NCI-H2107 treated with DMSO at 0.1 percent for 48 hours (cell line): ENCODE data around the gene CAMK2B.
A peak's percentile ranks its signal among the peaks of the same experiment; 100 is the strongest.

Experiments
- DNase-seq: peaks from one replicate; lab custom pipeline; 2025; ENCODE audit not compliant: unreplicated experiment; lab: John Stamatoyannopoulos, UW

CAMK2B gene

DNA sequence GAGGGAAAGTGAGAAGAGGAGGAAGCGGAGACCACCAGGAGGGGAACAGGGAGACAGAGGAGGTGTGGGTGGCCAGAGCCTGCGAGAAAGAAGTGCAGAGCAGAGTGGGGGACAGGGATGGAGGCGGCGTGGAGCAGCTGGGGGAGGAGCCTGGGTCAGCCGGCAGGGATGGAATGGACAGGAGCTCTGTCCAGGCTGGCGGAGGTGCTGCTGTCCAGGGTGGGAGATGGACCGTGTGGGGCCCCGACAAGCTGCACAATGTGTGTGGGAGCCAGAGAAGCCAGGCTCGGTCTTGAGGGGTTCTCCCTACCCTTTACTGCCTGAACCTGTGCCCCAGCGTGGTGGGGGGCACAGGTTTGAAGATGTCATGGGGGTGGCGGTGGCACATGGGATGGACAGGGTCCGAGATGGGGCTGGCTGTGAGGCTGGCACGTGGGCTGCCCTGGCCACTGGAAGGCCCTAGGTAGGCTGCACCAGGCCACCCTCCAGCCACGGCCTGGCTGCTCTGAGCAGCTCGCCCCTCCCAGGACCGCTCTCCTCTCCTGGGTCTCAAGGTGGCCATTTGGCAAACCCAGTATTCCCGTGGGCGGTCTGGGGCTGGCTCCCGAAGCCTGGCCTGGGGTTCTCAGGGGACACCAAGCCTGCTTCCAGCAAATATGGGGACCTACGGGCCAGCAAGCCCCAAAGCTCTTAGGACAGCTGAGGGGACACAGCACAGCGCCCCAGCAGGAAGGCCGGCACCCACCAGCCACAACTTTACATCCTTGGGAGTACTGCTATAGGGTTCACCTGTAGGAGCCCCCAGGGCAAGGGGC is 92.3 kb downstream of the CAMK2B start:
- no peak for DNase-seq

DNA sequence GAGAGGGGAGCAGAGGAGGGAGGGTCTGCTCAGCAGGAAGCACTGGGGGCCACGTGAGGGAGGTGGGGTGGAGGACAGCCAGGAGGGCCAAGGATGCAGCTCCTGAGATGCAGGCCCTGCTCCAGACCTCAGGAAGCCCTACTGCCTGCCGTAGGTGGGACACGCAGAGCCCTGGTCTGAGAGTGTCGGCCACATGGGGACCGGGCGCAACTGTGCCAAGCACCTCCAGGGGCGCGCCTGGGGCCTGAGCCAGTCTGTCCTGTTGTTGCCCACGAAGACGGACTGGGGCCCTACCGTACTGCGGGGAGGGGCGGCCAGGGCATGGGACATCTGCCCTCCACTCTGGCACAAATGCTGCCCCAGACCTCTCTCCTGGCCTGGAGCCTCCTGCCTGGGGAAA is 93.0 kb downstream of the CAMK2B start:
- no peak for DNase-seq

DNA sequence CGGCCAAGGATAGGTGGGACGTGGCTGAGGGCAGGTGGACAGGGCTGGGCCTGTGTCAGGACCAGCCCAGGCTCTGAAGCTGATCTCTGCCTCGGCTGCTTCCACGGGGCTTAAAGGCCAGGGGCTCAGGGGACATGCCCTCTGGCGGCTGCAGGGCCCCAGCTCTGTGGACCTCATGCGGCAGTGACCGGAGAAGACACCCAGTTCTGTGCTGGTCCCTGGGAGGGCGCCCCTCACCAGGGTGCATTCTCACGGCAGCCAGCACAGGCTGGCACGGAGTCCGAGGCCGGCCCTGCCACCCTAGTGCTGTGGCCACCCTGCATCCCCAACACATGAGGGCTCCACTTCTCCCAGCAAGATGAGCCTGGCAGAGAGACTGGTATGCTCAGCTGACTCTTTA is 94.3 kb downstream of the CAMK2B start:
- DNase-seq: no peak

DNA sequence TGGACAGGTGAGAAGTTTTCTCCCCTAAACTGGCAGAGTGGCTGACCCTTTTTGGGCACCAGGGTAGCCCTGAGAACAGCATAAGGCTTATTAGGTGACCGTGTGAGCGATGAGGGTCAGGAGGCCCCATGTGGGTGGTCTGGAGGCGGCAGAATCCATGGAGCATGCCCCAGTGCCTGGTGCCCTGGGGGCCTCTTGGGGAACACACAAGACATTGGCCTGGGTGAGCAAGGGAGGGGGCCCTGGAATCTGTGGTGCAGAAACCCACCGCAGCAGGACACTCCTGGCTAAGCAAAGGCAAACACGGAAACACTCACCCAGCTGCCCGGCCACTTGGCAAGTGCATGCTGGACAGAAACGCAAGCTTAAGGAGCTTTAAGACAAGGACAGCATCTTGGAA is 95.1 kb downstream of the CAMK2B start:
- no peak for DNase-seq

DNA sequence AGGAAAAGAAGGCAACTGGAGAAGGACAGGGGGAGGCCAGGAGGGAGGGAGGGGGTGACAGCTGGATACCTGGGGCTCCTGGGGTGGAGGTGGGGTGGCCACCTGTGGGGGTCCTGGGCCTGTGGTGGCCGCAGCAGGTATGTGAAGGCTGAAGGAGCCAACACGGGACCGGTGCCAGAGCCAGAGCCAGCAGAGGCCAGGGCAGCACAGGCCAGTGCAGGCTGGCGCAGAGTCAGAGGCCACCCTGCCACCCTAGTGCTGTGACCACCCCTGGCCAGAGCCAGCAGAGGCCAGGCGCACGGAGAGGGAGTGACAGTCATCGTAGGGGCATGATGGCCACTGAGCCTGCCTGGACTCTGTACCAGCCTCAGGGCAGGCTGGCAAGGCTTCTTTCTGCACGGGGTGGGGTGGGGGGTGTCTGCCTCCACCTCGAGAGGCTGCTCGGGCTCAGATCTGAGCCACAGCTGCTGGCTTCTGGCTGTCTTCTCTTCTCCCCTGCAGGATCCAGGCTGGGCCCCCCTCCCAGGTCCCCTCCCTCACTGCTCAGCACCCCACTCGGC is 95.8 kb downstream of the CAMK2B start:
- no peak for DNase-seq

DNA sequence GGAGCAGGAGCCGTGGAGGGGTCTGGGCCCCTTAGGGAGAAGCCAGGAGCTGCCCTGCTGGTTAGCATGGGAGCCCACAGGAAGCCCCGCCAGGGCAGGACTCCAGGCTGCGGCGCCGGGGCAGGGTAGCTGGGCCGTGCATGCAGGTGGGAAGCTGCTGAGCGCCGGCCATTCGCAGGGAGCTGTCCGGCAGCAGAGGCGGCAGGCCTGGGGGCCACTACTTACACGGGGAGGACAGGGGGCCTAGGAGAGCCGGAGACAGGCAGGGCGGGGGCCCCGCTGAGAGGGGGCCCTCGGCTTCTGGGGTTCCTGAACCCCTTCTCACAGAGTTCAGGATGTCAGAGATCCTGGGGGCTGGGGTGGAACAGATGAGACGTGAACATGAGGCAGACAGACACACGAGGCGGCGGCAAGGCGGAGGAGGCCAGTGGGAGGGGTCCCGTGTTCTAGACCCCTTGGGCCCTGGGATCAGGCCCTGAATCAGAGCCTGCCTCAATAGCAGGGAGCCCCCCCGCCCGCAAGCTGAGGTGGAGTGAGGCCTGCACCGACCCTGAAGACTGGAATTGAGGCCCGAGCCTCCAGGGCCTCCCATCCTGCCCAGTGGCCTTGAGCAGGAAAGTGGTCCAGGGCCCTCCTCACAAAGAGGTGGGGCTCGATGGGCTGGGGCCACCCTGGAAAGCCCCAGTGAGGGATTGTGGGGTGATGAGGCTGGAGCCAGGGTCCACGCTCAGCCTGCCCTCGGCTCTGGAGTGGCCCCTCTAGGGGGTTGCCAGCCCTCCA is 96.6 kb downstream of the CAMK2B start:
- no peak for DNase-seq

DNA sequence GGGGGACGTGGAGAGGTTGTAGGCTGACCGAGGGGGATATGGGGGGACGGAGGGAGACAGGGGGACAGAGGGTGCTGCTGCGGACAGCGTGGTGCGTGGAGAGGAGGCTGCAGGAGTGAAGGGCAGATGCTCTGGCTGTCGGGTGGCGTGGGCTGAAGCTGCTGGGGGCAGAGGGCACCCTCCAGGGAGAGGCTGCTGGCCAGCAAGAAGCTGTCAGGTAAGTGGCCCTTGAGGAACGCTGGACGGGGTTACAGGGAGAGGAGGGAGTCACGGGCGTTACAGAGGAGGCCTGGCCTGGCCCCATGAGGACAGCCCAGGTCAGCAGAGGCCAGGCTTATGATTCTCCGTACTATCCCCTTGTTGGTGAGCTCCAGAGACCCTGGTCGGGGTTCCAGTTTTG is 97.5 kb downstream of the CAMK2B start:
- no peak for DNase-seq

- no peak for DNase-seq
Measured at GRCh38 chr7:44226396-44226753, 99.0 kb downstream of the CAMK2B start.

- peak; percentile 9 for DNase-seq
Measured at GRCh38 chr7:44225566-44226395, 99.6 kb downstream of the CAMK2B start.

DNA sequence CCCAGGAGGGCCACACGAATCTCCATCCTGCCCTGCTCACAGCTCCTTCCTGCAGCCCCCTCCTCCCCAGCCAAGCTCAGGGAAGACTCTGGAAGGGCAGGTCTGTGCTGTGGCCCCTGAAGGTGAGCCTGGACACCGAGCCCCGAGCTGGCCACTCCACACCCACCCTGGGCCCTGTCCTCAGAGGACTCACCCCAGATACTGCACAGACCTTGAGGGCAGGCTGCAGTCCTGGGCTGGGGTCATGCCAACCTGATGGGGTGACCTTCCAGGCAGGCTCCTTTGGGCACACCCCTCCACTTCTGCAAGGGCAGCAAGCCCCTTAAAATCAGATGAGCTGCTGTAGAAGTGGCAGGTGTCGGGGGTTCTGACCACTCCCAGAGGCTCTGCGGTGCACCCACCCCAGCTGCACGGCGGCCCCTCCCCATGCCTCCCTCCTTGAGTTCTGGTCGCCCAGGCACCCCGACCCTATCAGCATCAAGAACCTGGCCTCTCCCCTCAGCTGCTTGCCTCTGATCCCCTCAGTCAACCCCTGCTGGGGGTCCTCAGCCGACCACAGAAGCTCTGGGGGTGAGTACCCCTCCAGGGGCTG is 100.3 kb downstream of the CAMK2B start:
- DNase-seq: no peak

DNA sequence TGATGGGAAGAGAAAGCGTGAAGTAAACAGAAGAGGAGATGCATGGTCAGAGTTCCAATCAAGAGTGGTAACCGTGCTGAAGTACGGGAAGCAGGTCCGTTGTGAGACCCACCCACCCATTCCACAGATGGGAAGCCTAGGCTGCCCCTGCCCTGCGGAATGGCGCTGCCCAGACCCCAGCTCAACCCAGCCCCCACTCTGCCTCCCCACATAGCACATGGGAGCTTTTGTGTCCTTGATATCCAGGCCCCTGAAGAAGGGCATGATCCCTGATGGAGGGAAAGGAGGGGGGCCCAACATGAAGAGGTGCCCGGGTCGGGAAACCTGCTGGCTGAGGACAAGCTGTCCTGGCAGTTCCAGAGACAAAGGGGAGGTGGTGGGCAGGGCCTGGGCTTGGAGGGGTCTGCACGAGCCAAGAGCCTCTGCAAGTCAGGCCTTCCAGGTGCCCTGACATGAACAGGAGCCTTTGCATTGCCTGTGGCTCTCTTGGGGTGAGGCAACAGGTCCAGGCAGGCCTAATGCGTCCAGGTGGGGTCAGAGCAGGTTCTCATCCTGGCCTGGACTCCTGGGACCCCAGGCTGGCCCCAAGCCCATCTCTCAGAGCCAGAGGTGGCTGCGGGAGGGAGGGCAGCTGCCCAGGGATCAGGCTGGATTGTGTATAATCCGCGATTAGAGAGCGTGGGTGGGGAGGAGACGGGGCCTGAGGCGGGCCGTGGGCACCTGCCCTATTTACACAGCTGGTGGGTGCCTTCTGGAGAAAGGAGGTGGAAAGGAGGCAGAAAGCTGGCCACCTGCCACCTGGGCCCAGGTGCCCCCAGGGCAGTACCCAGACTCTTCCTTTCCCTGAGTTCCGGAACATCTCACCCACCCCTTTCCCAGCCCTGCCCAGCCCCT is 101.1 kb downstream of the CAMK2B start:
- no peak for DNase-seq

GRCh38 chr7:44223362-44224079 is 101.9 kb downstream of the CAMK2B start:
- DNase-seq: peak; percentile 70

DNA sequence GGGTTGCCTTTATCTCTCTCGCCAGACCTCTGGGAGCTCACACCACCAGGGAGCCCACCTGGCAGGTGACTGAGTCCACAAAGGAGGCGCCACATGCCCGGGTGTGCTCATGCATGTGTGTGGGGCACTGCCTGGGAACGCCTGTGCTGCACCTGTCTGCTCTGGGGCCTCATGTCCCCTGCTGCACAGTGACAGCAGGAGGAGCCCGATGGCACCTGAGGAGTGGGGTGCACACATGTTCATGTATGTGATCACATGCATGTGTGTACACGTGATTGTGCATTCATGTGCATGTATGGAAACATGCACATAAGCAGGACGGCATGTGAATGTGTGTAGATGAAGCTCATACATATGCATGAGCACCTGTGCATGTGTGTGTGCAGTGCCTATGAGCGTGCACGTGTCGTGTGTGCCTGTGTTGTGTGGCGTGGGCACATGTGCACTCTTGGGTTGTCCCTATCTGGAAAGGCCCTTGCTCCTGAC is 102.6 kb downstream of the CAMK2B start:
- no peak for DNase-seq

- peak; percentile 18 for DNase-seq
Measured at GRCh38 chr7:44222074-44222473, 103.3 kb downstream of the CAMK2B start.

- DNase-seq: no peak
Measured at GRCh38 chr7:44221231-44221791, 104.1 kb downstream of the CAMK2B start.

DNA sequence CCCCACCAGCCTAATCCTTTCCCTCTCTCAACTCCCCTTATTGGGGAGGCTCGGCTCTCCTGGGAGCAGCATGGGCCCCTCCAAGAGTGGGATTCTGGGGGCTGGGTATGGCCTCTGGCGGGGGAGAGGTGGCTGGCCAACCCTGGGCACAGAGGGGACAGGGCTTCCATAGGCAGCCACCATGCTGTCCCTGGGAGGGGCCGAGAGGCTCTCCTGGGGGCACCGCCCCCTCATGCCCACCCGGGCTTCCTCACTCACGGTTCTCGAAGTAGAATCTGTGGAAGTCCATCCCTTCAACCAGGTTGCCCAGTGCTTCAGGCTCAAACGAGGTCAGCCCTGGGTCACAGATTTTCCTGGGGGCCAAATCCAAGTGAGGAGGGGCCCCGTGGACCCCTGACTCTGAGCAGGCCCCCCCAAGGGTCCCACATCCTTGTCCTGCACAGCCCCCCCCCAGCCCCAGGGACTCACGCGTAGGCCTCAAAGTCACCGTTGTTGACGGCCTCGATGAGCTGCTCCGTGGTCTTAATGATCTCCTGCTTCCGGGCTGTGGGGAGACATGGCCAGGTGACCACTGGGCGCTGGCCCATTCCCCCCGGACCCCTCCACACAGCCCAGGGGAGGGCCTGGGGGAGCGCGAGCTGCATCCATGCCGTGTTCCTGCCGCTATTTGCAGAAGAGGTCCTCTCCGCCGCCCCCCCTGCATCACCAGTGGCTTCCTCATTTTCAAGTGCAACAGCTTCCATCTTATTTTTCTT is 104.9 kb downstream of the CAMK2B start:
- no peak for DNase-seq

DNA sequence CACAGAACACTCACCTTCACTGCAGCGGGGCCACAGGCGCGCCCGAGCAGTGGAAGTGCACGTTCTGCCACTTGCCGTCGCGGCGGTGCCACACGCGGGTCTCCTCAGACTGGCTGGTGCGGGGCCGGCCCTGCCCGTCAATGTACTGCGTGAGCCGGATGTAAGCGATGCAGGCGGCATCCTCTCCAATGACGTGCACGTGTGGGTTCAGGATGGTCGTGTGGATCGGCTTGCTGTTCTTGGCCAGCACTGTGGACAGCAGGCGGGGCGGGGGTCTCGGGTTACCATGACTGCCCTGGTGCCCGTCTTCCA is 105.4 kb downstream of the CAMK2B start:
- no peak for DNase-seq

DNA sequence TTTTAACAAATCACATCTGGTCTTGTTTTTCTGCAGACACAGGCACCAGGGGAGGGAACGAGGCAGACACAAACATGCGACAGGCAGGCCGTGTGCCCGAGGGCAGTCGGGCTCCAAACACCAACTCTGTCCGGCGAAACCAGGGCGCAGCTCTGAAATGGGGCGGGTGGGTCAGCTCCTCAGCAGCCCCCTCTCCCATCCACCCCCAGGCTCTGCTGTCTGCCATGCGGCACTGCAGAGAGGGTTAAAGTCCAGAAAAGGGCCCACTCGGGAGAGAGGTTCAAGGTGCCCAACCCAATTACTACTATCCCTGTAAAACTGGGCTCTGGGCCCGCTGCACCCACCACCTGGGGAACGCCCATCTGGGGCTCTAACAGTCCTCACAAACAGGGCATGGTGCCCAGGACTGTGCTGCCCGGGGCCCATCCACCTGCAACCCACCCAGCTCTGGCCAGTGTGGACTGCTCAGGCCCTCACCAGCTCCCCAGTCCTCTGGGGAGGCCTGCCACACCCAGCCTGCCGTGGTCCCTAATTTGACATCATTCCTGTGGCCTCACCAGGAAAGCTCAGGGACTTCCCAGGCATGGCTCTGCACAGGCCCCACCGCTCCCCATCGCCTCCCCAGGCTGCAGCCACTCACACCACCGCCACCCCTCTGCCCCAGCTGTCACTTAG is 105.9 kb downstream of the CAMK2B start:
- no peak for DNase-seq
